Ishikawa (cell line): ENCODE measurements around the gene COG2.

ENCODE experiments used
- CEBPB ChIP-seq: IDR thresholded peaks from 2 replicates; pipeline ENCODE4 v1.6.1; 2012
- EP300 ChIP-seq: IDR thresholded peaks from 2 replicates; pipeline ENCODE4 v1.6.1; 2012; ENCODE audit warnings: borderline replicate concordance
- NFIC ChIP-seq: IDR thresholded peaks from 2 replicates; pipeline ENCODE4 v1.6.1; 2012

DNA sequence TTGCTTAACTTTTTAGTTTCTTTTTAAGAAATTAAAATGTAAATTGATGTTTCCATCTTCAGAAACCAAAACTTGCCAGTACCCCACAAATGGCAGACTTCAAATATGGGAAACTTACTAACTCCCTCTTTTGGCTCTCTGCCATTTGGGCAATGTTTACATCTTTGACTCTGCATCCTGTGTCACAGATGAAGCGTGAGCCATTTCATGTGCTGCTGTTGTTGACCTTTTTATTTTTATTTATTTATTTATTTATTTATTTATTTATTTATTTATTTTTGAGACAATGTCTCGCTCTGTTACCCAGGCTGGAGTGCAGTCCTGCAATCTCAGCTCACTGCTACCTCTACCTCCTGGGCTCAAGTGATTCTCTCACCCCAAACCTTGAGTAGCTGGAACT lies 16.0 kb upstream of the COG2 start:
- TF ChIP-seq CEBPB (no peak), NFIC (no peak), EP300 (no peak)
